T47D (cell line): ENCODE data around the gene ID2.

Source experiments
- DNase-seq, 2 experiments: peaks; one replicate each; pipeline versions ENCODE4 v3.0.0 to v3.0.0-alpha.2; 2011 to 2012; ENCODE audit warnings: low read depth in 1 of 2, low spot score in 1 of 2
- JUND ChIP-seq: IDR thresholded peaks from 2 replicates; pipeline ENCODE4 v1.6.1; 2012; ENCODE audit warnings: low read depth
- in situ Hi-C: cut with HindIII; loops from 2 replicates; pipeline ENCODE4 v1.10.0; 2016; ENCODE audit warnings: low sequenced_read_pairs, low pct_unique_long_range_greater_than_20kb

The ID2 gene

DNA sequence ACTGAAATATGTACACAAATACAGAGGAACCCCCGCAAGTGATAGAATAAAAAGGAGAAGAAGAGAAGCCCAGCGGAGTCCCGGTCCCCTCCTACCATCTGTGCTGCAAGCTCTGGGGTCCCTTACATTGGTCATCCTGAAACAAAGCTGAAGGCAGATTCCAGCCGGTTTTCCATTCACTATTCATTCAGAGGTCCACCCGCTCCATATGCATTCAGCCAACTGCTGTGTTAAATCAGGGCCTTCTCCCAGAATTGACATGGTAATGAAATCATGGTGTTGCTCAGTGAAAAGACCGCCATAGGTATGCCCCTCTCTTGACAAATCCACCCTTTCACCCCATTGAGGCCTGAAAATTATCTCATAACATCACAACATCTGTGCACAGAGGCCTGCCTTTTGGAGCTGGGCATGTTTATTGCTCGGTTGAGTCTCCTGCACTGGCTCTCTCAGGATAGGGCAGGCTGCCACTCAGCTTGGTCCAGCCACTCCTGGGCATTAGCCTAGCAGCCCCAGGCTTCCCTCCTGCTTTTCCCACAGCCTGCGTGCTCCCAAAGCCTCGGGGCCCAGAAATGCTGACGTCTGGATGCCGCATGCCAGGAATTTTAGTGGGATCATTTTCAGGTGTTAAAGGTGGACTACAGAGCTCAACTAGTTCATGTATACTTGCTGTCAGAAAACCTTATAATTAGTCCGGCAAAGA is 39.3 kb upstream of the ID2 start:
- no peak for TF ChIP-seq JUND
- DNase-seq: no peak
- in situ Hi-C loops: no loop called here

DNA sequence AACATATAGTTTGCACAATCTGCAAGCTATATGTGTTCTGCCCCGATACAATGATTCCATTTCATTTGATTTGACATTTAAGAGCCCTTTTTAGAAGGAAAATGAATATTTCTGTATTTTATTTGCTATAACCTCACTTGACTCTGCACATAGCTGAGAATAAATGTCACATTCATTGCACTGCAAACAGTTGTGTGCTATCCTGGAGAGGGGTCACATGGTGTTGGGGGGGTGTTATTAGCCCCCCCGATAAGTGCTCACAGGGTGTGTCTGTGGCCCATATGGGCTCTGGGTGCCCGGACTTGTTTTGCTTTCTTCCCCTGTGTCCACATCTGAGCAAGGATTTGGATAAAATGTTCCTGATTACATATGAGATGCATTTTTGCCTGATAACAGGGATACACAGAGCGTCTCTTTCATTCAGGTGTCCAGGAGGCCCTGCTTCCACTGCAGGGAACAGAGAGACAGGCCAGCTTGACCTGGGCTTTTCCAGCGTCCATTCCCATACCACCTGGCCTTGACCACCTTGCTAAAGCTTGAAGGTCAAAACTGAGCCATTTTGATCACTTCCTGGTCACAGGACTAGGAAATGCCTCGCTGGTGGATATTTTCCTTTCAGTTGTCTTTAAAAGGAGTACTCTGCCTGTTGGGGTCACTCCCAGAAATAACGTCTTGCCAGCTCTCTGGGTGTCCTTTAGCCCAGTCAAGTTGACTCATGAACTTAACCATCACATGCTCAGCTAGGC is 38.4 kb upstream of the ID2 start:
- no peak for DNase-seq
- TF ChIP-seq JUND: no peak
- in situ Hi-C loops: no loop called here

DNA sequence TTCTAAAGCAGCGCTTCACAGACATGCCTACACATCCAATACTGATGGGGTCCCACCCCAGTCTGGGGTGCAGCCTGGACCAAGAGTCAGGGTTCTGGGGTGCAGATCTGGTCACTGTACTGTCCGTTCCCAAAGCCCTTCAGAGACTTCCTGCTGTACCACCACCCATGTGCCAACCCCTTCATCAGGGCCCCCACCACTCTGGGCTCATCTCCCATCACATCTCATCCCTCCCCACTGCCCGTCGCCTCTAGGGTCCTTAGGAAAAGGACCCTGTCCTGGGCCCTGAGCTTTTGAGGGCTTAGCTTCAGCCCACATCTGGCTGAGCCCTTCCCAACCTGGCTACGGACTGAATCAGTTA is 37.9 kb upstream of the ID2 start:
- no peak for TF ChIP-seq JUND
- no peak for DNase-seq
- in situ Hi-C loops: no loop called here

DNA sequence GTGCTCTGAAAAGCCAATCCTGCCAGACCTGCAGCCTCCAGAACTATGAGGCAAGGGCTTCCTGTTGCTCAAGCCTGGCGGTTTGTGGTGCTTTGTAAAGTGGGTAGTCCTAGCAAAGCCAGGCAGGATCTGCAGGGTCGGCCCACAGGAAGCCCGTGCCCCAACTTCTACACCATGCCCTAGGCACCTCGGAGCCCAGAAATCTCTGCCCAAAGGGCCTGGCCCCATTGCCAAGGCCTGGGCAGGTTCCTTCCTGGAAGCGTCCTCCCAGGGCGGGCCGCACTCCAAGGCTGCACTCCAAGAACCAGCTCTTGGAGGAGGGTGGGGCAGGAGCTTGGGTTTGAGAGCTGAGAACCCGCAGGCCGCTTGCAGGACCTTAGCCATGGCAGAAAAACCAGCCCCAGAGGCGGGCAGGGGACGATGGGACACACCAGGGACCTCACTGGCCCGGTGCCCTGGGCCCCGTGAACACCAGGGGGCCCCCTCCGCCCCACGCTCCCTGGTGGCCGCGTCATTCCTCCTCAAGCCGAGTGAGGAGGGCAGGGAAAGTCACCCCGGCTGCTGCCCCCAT is 37.2 kb upstream of the ID2 start:
- TF ChIP-seq JUND: no peak
- in situ Hi-C loops: no loop called here
- DNase-seq: no peak

DNA sequence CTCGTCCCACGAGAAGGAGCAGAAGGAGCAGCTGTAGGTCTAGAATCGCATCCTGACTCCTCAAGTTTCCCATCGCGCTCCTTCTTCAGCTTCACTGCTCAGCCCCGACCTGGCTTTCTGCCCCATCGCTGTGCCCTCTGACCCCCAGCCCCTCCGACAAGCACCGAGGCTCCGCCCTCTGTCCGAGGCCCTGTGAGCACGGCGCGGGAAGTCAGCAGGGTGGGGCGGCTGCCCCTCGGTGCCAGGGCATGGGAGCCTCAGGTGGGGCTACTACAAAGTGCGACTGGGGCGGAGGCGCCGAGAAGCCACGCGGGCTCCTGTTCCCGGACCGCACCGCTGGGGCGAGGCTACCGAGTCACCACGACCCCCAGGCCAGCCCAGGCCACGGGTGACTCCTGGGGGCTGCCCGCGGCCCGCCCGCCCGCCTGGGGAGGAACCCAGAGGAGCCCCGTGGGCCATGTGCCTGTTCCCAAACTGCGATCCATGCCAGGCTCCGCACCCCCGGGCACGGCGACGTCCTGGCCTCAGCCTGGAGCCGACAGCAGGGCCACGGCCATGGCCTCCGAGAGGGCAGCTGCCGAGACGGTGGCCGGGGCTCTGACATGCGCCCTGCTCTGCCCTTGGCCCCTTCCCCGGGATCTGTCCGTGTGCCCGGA is 36.6 kb upstream of the ID2 start:
- no peak for DNase-seq
- in situ Hi-C loops: no loop called here
- TF ChIP-seq JUND: no peak

DNA sequence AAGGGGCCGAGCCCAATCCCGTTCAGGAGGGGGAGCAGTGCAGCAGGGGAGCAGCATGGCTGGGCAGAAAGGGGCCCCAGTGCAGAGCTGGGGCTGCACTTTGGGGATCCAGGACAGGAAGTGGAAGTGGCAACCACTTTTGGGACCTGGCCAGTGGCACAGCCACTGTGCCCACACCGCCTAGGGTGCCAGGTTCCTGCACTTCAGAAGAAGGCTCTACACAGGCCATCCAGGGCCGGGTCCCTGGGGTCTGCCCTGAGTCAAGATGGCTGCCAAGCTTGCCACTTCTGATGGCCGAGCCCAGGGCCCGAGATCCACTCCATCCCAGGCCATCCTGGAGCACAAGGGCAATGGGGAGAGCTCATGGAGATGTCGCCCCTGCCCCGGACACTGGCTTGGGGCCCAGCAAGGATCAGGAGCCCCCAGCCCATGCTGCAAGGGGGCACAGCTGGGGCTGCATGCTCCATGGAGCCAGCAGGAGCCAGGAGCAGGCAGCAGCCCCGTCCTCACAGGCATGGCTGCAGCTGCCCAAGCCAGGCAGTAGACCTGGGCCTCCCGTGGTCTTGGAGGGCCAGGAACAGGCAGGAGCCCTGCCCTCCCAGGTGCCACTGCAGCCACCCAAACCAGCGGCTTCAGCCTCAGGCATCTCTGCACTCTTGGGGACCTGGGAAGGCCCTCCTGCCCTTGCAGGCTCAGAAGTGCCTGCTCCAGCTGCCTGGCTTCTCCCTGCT is 35.0 kb upstream of the ID2 start:
- in situ Hi-C loops: no loop called here
- TF ChIP-seq JUND: no peak
- no peak for DNase-seq

DNA sequence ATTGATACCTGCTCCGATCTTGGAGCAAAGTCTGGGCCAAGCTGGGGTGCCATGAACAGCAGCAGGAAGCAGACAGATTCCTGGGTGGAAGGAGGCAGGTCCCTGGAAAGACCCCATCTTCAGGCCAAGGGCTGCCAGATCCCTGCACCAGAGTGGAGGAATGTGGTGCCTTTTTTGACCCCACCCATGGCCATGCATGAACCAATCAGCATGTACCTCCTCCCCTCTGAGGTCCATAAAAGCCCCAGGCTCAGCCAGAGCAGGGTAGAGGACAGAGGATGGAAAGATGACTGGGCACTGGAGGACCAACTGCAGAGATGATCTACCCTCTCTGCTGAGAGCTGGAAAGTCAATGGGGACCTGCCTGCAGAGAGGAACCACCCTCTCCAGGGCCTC is 34.4 kb upstream of the ID2 start:
- TF ChIP-seq JUND: no peak
- in situ Hi-C loops: no loop called here
- DNase-seq: no peak

DNA sequence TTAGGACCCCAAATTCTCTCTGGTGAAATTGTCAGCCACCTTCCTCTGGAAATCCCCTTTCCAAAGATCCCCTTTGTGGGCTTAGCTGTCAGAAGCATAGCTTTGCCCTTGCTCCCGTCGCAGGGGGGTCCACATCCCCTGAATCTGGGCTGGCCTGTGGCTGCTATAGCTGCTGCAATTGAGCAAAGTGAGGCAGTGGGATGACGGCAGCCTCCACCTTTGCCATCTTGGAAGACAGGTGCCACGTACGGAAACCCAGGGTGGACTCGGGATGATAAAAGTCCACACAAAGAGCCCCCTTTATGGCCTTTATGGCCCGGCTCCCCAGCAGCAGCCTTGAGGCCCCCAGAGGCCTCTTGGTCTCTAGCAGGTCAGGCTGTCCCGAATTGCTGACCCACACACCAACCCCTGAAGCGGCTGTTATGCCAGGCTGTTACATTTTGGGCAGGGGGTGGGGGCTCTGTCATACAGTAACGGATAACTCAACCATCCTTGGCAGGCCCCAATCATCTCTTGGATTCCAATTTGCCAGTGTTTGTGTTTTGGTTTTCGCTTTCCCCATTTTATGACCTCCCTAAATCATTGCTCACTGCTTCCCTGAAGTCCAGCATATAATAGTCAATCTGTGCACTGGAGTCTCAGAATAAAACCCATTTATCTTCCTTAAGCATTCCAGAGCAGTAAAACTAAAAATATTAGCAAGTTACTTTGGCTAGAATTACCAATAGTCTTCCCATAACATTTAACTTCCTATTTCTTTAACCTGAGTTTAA is 33.2 kb upstream of the ID2 start:
- no peak for TF ChIP-seq JUND
- no peak for DNase-seq
- in situ Hi-C loops: no loop called here

DNA sequence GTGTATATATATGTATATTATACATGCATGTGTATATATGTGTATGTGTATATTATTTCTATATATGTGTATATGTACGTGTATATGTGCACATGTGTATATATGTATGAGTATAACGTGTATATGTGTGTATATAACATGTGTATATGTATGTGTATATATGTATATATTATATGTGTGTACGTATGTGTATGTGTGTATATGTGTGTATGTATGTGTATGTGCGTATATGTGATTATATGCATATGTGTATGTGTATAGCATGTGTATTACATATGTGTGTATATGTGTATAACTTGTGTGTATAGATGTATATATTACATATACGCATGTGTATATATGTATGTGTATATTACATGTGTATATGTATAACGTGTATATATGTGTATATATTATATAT is 32.1 kb upstream of the ID2 start:
- DNase-seq: no peak
- in situ Hi-C loops: no loop called here
- no peak for TF ChIP-seq JUND

DNA sequence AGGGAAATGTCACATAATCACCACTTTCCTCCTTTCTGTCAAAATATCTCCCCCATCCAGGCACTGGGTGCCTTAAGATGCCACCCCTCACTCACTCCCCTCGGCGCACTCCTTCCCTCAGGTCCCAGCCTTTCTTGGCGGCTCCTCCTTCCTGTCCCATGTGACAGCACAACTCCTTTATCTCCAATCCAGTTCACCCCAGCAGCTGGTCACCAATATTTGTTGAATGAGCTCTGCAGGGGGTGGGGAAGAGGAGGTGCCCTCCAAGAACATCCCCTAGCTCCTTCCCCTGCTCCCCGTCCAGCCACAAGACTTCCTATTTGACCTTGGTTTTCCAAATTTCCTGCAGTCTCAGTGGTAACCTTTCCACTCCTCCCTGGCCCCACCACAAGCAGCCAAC is 31.6 kb upstream of the ID2 start:
- in situ Hi-C loops: no loop called here
- TF ChIP-seq JUND: no peak
- no peak for DNase-seq

DNA sequence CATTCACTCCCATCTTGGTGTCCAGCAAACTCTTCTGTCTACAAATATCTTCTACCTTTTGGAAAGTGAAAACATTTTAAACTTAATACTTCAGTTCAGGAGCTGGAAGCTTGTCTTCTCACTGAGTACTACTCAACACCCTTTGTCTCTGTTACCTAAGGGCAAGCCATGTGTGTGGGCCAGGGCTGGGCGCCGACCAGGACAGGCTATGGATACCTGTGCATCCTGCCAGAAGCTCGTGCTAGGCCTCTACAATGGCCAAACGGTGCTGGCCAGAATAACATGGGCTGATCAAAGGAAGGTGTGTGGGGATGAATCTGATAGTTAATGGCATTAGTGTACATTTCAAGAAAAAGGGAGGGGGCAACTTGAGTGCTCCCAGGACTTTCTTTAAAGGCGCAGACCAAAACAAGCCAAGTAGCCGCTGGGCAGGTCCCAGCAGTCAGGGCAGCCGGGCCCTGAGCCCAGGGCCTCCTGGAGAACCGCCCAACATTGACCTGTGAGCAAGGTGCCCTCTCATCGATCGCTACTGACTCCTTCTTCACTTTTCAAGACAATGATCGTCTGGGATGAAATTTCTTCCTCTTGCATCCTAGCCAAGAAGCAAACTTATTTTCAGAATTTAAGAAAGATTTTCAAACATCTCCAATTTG is 29.0 kb upstream of the ID2 start:
- in situ Hi-C loops: no loop called here
- DNase-seq: no peak
- TF ChIP-seq JUND: no peak
